Measurements from ENCODE around the gene NDUFAF8.

Gene NDUFAF8

GRCh38 chr17:81236784-81237183 is 2.3 kb upstream of the NDUFAF8 start:
- no peak overlapping the region for H3K27ac ChIP-seq
- no peak for TF ChIP-seq ZFX (IDR thresholded peaks at IDR 0.05)
- no peak for TF ChIP-seq CTCF (conservative IDR thresholded peaks at IDR 0.05)

GRCh38 chr17:81237591-81238489 is 1.3 kb upstream of the NDUFAF8 start:
- TF ChIP-seq ZFX (IDR thresholded peaks at IDR 0.05) (no peak), CTCF (conservative IDR thresholded peaks at IDR 0.05) (no peak)
- peak overlapping the region; percentile 97 for H3K27ac ChIP-seq

GRCh38 chr17:81238490-81238814 is 666 bp upstream of the NDUFAF8 start:
- peak overlapping the region; percentile 97 for H3K27ac ChIP-seq
- no peak for TF ChIP-seq CTCF (conservative IDR thresholded peaks at IDR 0.05)
- no peak for TF ChIP-seq ZFX (IDR thresholded peaks at IDR 0.05)

GRCh38 chr17:81239714-81240555 is 817 bp downstream of the NDUFAF8 start:
- peak overlapping the region; percentile 97 for H3K27ac ChIP-seq
- TF ChIP-seq CTCF (conservative IDR thresholded peaks at IDR 0.05) (no peak), ZFX (IDR thresholded peaks at IDR 0.05) (no peak)

- no peak overlapping the region; the same call in 1 of the 2 replicates for H3K27ac ChIP-seq
- TF ChIP-seq CTCF (conservative IDR thresholded peaks at IDR 0.05) (no peak), ZFX (IDR thresholded peaks at IDR 0.05) (no peak)
Observed at GRCh38 chr17:81240761-81241160, 1.6 kb downstream of the NDUFAF8 start.

GRCh38 chr17:81241203-81241602 is 2.1 kb downstream of the NDUFAF8 start:
- TF ChIP-seq CTCF (conservative IDR thresholded peaks at IDR 0.05): no peak
- TF ChIP-seq ZFX (IDR thresholded peaks at IDR 0.05): no peak
- no peak overlapping the region for H3K27ac ChIP-seq
